ENCODE data around the gene LRCH1. TPM values are rescaled to one million over a fixed set of nuclear protein-coding genes. Genes with fewer than 3 reads are reported as not detected.

Gene LRCH1
- total and polyA plus RNA-seq, 2 experiments from 2014 or later, result 3.9 to 9.2 TPM

GRCh38 chr13:46662690-46663089 is 109.7 kb downstream of the LRCH1 start (continued):
- TF ChIP-seq EZH2 (IDR thresholded peaks at IDR 0.05; ENCODE audit: low read depth, unreplicated experiment), result no peak
- TF ChIP-seq, protein P1, sequence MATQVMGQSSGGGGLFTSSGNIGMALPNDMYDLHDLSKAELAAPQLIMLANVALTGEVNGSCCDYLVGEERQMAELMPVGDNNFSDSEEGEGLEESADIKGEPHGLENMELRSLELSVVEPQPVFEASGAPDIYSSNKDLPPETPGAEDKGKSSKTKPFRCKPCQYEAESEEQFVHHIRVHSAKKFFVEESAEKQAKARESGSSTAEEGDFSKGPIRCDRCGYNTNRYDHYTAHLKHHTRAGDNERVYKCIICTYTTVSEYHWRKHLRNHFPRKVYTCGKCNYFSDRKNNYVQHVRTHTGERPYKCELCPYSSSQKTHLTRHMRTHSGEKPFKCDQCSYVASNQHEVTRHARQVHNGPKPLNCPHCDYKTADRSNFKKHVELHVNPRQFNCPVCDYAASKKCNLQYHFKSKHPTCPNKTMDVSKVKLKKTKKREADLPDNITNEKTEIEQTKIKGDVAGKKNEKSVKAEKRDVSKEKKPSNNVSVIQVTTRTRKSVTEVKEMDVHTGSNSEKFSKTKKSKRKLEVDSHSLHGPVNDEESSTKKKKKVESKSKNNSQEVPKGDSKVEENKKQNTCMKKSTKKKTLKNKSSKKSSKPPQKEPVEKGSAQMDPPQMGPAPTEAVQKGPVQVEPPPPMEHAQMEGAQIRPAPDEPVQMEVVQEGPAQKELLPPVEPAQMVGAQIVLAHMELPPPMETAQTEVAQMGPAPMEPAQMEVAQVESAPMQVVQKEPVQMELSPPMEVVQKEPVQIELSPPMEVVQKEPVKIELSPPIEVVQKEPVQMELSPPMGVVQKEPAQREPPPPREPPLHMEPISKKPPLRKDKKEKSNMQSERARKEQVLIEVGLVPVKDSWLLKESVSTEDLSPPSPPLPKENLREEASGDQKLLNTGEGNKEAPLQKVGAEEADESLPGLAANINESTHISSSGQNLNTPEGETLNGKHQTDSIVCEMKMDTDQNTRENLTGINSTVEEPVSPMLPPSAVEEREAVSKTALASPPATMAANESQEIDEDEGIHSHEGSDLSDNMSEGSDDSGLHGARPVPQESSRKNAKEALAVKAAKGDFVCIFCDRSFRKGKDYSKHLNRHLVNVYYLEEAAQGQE (IDR thresholded peaks at IDR 0.05; ENCODE audit: unreplicated experiment), result no peak

DNA sequence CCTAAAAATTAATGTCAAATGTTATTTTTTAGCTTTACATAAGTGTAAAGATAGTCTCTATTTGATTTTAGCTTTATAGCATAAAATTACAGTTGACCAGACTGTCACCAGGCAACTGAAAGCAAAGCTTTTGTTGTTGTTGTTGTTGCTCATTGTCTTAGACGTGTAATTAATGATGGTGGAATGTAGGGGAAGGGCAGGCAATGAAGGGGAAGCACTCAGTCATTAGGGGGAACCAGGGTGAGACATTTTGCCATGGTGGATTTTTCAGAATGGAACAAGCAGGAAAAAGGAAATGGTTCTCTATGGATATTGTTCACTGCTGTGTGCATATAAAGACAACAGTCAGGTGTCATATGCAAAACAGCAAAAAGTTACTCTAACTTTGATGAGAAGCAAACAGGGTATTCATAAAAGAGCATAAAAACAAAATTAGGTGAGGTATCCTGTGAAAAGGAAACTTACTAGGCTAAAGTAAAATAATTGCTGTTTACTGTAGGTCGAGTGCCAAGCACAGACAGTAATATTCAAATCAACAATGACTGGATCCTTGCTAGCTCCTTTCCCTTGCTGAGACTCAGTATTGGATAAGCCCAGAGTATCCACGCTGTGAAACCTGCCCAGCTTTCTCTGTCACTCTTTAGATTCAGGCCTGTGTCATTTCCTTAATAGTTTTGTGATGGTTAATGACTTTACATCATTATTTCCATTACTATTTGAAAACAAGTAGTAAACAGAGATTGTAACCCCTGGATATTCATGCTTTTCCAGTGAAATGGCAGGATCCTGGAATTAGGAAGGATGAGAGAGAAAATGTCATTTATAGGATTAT is 110.5 kb downstream of the LRCH1 start:
- H3K4me3 Mint-ChIP-seq, result no peak overlapping the region
- no peak overlapping the region for H2AFZ ChIP-seq
- H3K27ac ChIP-seq (ENCODE audit: low read depth), result no peak overlapping the region
- TF ChIP-seq CREB1 (CRISPR knock-in tag; IDR thresholded peaks at IDR 0.05; ENCODE audit: low read depth), result no peak
- TF ChIP-seq JUNB (IDR thresholded peaks at IDR 0.05; ENCODE audit: unreplicated experiment), result no peak
- TF ChIP-seq ZNF331 (CRISPR knock-in tag; IDR thresholded peaks at IDR 0.05; ENCODE audit: low read depth), result no peak
- no peak for TF ChIP-seq NANOG (IDR thresholded peaks at IDR 0.05; ENCODE audit: borderline replicate concordance)
- no peak for TF ChIP-seq ETS1 (IDR thresholded peaks at IDR 0.05)
- no peak for TF ChIP-seq ZNF462 (CRISPR knock-in tag; IDR thresholded peaks at IDR 0.05)
- TF ChIP-seq, protein P1 (IDR thresholded peaks at IDR 0.05; ENCODE audit: unreplicated experiment), result no peak
- TF ChIP-seq STAT1 (IDR thresholded peaks at IDR 0.05; ENCODE audit: unreplicated experiment), result no peak

More for the DNA sequence above, 110.5 kb downstream of the LRCH1 start:
- Histone ChIP-seq H3K4me3 (no peak overlapping the region), H3K27me3 (ENCODE audit: insufficient read depth) (no peaks in the 10 kb centered on the region), H4K20me1 (replicated peaks; ENCODE audit: insufficient read depth) (no peaks in the 10 kb centered on the region), H3F3A (replicated peaks; ENCODE audit: low read depth) (no peaks in the 10 kb centered on the region), H3K4me2 (no peak overlapping the region), H3K9me2 (ENCODE audit: insufficient read depth) (no peaks in the 10 kb centered on the region), H3K4me1 (ENCODE audit: insufficient read depth) (peaks cover 51% of the 10 kb centered on the region), H3K36me3 (ENCODE audit: insufficient read depth) (no peaks in the 10 kb centered on the region), H3K79me2 (replicated peaks; ENCODE audit: insufficient read depth) (peaks cover 5% of the 10 kb centered on the region; the same call in 1 of the 2 replicates)
- peaks cover 5% of the 10 kb centered on the region for H3K27me3 Mint-ChIP-seq (ENCODE audit: insufficient read depth, low read depth, poor library complexity)
- peak overlapping the region; percentile 69 for H3K27ac Mint-ChIP-seq
- peaks cover 64% of the 10 kb centered on the region for H3K4me1 Mint-ChIP-seq
- no peaks in the 10 kb centered on the region for H3K9me3 Mint-ChIP-seq
- no peaks in the 10 kb centered on the region; the same call in 2 of the 3 replicates for H3K36me3 Mint-ChIP-seq (ENCODE audit: low read depth)
- peak; percentile 53 for DNase-seq (ENCODE audit: low spot score)
- 0 out of 3 replicates have a peak, but pooled peaks have one; percentile 12 for ATAC-seq
